K562 (cell line): ENCODE measurements around the gene COL5A1. TPM values are rescaled to one million over a fixed set of nuclear protein-coding genes. Genes with fewer than 3 reads are reported as not detected.

Experiments used
- ATAC-seq: fragments of 200-7000 bp; cut with Tn5 transposase; 3 replicates; pipeline ENCODE4 v1.9.1; 2020; ENCODE audit warnings: moderate library complexity
- BruUV-seq: library from RNA; stranded (reverse); fragments of 400-500 nt; replicated peaks from 2 replicates; lab custom pipeline; 2021; lab: Mats Ljungman, UMichigan
- CTCF ChIA-PET: fragments of 300-600 bp; formaldehyde crosslinking; extraction: SDS; loops from one replicate; lab custom pipeline; 2021; ENCODE audit warnings: low intra/inter-chr PET ratio; lab: Yijun Ruan, JAX
- POLR2A ChIA-PET: fragments of 300-600, 350-650 bp; sonication (Branson Sonifier 250); formaldehyde crosslinking; extraction: SDS; loops from one replicate; lab custom pipeline; 2021; ENCODE audit warnings: antibody characterized with exemption, inconsistent platforms; lab: Yijun Ruan, JAX
- DNase-seq, 4 experiments: peaks; one replicate each; pipeline versions ENCODE4 v3.0.0 to v3.0.0-alpha.2; 2011 to 2018; ENCODE audit warnings: low spot score in 3 of 4, mixed read lengths in 3 of 4; ENCODE audit errors: extremely low read depth in 1 of 4
- FAIRE-seq: peaks from 2 replicates; lab custom pipeline; 2011; peaks lifted over from hg19 to GRCh38; lab: Jason Lieb, UNC
- H2AFZ ChIP-seq: 2 replicates; pipeline ENCODE4 v1.6.0; 2011; ENCODE audit warnings: low read depth, low read length, control low read depth, inconsistent platforms
- H3K27ac ChIP-seq: fragments of 200-600 bp; 3 replicates; pipeline ENCODE4 v1.8.0; 2011; ENCODE audit warnings: low read depth, mild to moderate bottlenecking, control low read depth, inconsistent platforms, low read length, moderate library complexity, mixed read lengths; ENCODE audit errors: extremely low read depth
- H3K27me3 ChIP-seq, 2 experiments: fragments of 300-600 bp in 1 of 2; 2 replicates in 1 of 2; 3 replicates in 1 of 2; pipeline versions ENCODE4 v1.6.0 to v1.8.0; 2011; ENCODE audit warnings: inconsistent platforms in 2 of 2, low read length in 2 of 2, mild to moderate bottlenecking in 1 of 2, mixed read lengths in 1 of 2, moderate library complexity in 1 of 2; ENCODE audit not compliant: control insufficient read depth in 2 of 2, insufficient read depth in 2 of 2
- H3K36me3 ChIP-seq: fragments of 300-600 bp; 3 replicates; pipeline ENCODE4 v1.8.0; 2011; ENCODE audit warnings: mild to moderate bottlenecking, low read length, inconsistent platforms; ENCODE audit not compliant: control insufficient read depth, insufficient read depth
- H3K4me1 ChIP-seq, 2 experiments: fragments of 200-600 bp in 1 of 2; replicated peaks in 1 of 2; 2 replicates in 1 of 2; 3 replicates in 1 of 2; pipeline versions ENCODE4 v1.5.1 to v1.8.0; 2011; ENCODE audit warnings: inconsistent platforms in 2 of 2, low read length in 2 of 2, mild to moderate bottlenecking in 1 of 2, mixed read lengths in 1 of 2, moderate library complexity in 1 of 2; ENCODE audit not compliant: control insufficient read depth in 2 of 2, insufficient read depth in 2 of 2
- H3K4me2 ChIP-seq: 2 replicates; pipeline ENCODE4 v1.6.1; 2011; ENCODE audit warnings: low read length, control low read depth, inconsistent platforms, mixed read lengths; ENCODE audit not compliant: insufficient read depth
- H3K4me3 ChIP-seq: fragments of 200-600 bp; sonication (generic), shearing (Covaris generic); 2 replicates; pipeline ENCODE4 v1.5.1; 2016; ENCODE audit warnings: control low read depth, inconsistent platforms
- H3K79me2 ChIP-seq: fragments of 200-600 bp; 3 replicates; pipeline ENCODE4 v1.8.0; 2011; ENCODE audit warnings: low read length, inconsistent platforms; ENCODE audit not compliant: control insufficient read depth, insufficient read depth
- H3K9ac ChIP-seq, 2 experiments: 2 replicates each; pipeline versions ENCODE4 v1.6.0 to v1.6.1; 2011; ENCODE audit warnings: low read depth in 2 of 2, low read length in 2 of 2, control low read depth in 1 of 2, inconsistent platforms in 1 of 2, mild to moderate bottlenecking in 1 of 2, mixed read lengths in 1 of 2; ENCODE audit not compliant: insufficient read depth in 1 of 2
- H3K9me1 ChIP-seq: one replicate; pipeline ENCODE4 v1.6.0; 2011; ENCODE audit warnings: inconsistent platforms, mild to moderate bottlenecking, low read length, moderate library complexity; ENCODE audit not compliant: control insufficient read depth, insufficient read depth
- H3K9me3 ChIP-seq: replicated peaks from 2 replicates; pipeline ENCODE4 v1.5.1; 2011; ENCODE audit warnings: low read depth, low read length, inconsistent platforms; ENCODE audit not compliant: control insufficient read depth, insufficient read depth
- H4K20me1 ChIP-seq: replicated peaks from 2 replicates; pipeline ENCODE4 v1.6.1; 2011; ENCODE audit warnings: low read length, inconsistent platforms, mixed read lengths; ENCODE audit not compliant: control insufficient read depth, insufficient read depth
- CCAR2 ChIP-seq: fragments of 200-400 bp; formaldehyde crosslinking; IDR thresholded peaks from 2 replicates; pipeline ENCODE4 v1.6.1; 2017; ENCODE audit warnings: mild to moderate bottlenecking, low read depth, low read length
- CHD4 ChIP-seq: fragments of 200-600 bp; sonication (generic); IDR thresholded peaks from 3 replicates; pipeline ENCODE4 v1.6.1; 2012; ENCODE audit warnings: low read depth, mild to moderate bottlenecking, mixed read lengths, low read length, inconsistent platforms; ENCODE audit not compliant: insufficient read depth, insufficient replicate concordance, poor library complexity, severe bottlenecking
- CREM ChIP-seq: IDR thresholded peaks from 2 replicates; pipeline ENCODE4 v1.6.1; 2014; ENCODE audit warnings: antibody characterized with exemption, low read depth
- HNRNPLL ChIP-seq: fragments of 200-400 bp; formaldehyde crosslinking; IDR thresholded peaks from 2 replicates; pipeline ENCODE4 v1.6.1; 2017; ENCODE audit warnings: low read length, low read depth, mild to moderate bottlenecking; ENCODE audit not compliant: poor library complexity, severe bottlenecking
- MECOM ChIP-seq: fragments of 250-450 bp; sonication (Bioruptor Pico); IDR thresholded peaks from 2 replicates; pipeline ENCODE4 v1.8.0; 2022; ENCODE audit warnings: inconsistent platforms
- NR2C2 ChIP-seq, 2 experiments: fragments of 200-800 bp in 1 of 2; sonication (Bioruptor generic) in 1 of 2; sonication (generic) in 1 of 2; formaldehyde crosslinking in 1 of 2; IDR thresholded peaks; 2 replicates each; pipeline versions ENCODE4 v1.6.1 to v1.8.0; 2016 to 2022; ENCODE audit warnings: mild to moderate bottlenecking in 1 of 2, missing compliant biosample characterization in 1 of 2, missing genetic modification characterization in 1 of 2, missing genetic modification reagents in 1 of 2
- TCF3 ChIP-seq: sonication (generic); formaldehyde crosslinking; IDR thresholded peaks from 2 replicates; pipeline ENCODE4 v1.4.0; 2020; ENCODE audit warnings: mild to moderate bottlenecking, missing genetic modification reagents
- TCFL5 ChIP-seq: fragments of 250-450 bp; sonication (Bioruptor Pico); conservative IDR thresholded peaks from 2 replicates; pipeline ENCODE4 v1.6.1; 2021; ENCODE audit warnings: mild to moderate bottlenecking, moderate library complexity, matching md5 sums
- TRIM28 ChIP-seq: fragments of 450-650 bp; IDR thresholded peaks from 2 replicates; pipeline ENCODE4 v1.6.1; 2017
- ZBTB8A ChIP-seq: fragments of 450-650 bp; IDR thresholded peaks from 2 replicates; pipeline ENCODE4 v1.6.1; 2018; ENCODE audit warnings: mild to moderate bottlenecking, moderate library complexity; ENCODE audit not compliant: partially characterized antibody
- ZKSCAN3 ChIP-seq: fragments of 250-450 bp; sonication (Bioruptor Pico); IDR thresholded peaks from 2 replicates; pipeline ENCODE4 v1.4.0; 2020
- WGBS: fragments of 100-300 bp; shearing (Covaris generic); methylation state at CpG from one replicate; pipeline ENCODE4 v1.1.6; 2016; ENCODE audit warnings: low coverage, mixed read lengths; ENCODE audit not compliant: insufficient coverage; ENCODE audit errors: missing lambda C conversion rate; 5-methylcytosine and 5-hydroxymethylcytosine counted together
- in situ Hi-C: fragments of 300-500 bp; cut with MboI; formaldehyde crosslinking; loops from 4 replicates; pipeline ENCODE4 v1.15.0; 2018; ENCODE audit warnings: inconsistent platforms, mixed read lengths
- intact Hi-C: fragments of 100-400 bp; cut with micrococcal nuclease; formaldehyde crosslinking; loops from 2 replicates; pipeline ENCODE4 v1.14.2; 2022
- polyA plus RNA-seq, 8 experiments: library from polyadenylated mRNA; depleted of rRNA in 4 of 8; stranded (reverse) in 5 of 8; unstranded in 3 of 8; fragments of >200 nt; fragmentation: Nextera tagmentation in 2 of 8; fragmentation: Illumina TruSeq in 1 of 8; extraction: Ambion mirVana in 2 of 8; extraction: Trizol in 1 of 8; gene quantifications; 2 replicates each; pipeline versions ENCODE4 v1.2.1 to v1.2.3, GENCODE V29; 2011 to 2014; ENCODE audit warnings: inconsistent platforms in 1 of 8, missing spikeins in 1 of 8
- total RNA-seq, 7 experiments: library from RNA; depleted of rRNA in 6 of 7; stranded (reverse); fragments of >200 nt in 6 of 7; fragmentation: Illumina TruSeq in 2 of 7; extraction: Trizol in 2 of 7; gene quantifications; 2 replicates each; pipeline versions ENCODE4 v1.2.1 to v1.2.3, GENCODE V29; 2011 to 2021; ENCODE audit warnings: low replicate concordance in 1 of 7
- TF ChIP-seq, protein P1 (sequence below): IDR thresholded peaks from 3 replicates; pipeline ENCODE4 v1.6.1; 2011; ENCODE audit warnings: borderline replicate concordance, mild to moderate bottlenecking, moderate library complexity; ENCODE audit not compliant: insufficient read length; ENCODE audit errors: extremely low read depth

The COL5A1 gene
- total and polyA plus RNA-seq, 9 of the 15 experiments (the other 6 are each of a cell fraction or from before 2014, with no cell fraction given) = under 0.01 to 0.13 (median 0.04) TPM; not detected in 6

DNA sequence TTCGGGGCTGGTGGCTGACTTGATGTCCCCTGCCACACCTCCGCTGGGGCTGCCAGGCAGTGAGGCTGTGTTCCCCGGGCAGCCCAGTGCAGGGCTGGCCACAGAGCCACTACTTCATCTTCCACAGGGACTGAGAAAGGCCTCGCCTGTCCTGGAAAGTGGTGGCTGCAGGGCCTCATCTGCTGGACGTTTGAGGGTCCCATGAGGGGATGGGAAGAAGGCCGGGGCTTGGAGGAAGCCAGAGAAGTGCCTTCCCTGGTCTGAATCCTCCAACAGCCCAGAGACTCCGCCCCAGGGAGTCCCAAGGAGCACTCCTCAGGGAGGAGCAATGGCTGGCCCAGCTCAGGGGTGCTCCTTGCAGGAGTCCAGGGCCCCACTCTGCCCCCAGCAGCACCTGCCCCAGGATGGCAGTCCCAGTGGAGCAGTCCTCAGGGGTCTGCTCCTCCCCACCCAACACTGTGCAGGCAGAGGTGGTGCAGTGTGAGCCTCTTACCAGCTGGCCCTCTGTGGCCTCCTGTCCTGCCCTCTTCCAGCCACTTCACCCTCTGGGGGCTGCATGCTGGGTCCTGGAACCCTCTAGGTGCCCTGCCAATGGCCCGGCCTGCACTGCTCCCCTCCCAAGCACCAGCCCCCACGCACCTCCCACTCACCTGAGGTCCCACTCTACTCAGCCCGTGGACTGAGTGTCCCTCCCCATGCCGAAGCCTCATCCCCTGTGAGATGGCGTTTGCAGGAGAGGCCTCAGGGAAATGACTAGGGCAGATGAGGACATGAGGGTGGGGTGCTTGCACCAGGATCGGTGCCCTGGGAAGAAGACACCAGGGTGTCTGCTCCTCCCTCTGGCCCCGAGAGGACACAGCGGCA lies 47.3 kb upstream of the COL5A1 start:
- Histone ChIP-seq H3K27ac (no peak overlapping the region), H3K9me1 (no peaks in the 10 kb centered on the region), H3K27me3 (peaks cover 4 to 36% of the 10 kb centered on the region in 2 experiments; a peak in 3 of 5 replicates), H3K4me3 (no peak overlapping the region), H3K4me1 (peaks cover 0 to 11% of the 10 kb centered on the region in 2 experiments; a peak in 2 of 5 replicates), H4K20me1 (no peaks in the 10 kb centered on the region), H3K36me3 (no peaks in the 10 kb centered on the region), H3K79me2 (no peaks in the 10 kb centered on the region), H3K4me2 (no peak overlapping the region), H3K9me3 (no peaks in the 10 kb centered on the region), H3K9ac (no peak overlapping the region), H2AFZ (no peak overlapping the region)
- ChIA-PET POLR2A (no interaction called here), CTCF (no interaction called here)
- DNase-seq = no peak
- no peak for FAIRE-seq
- intact Hi-C loops = no loop called here
- WGBS = 1% methylated on average over 14 of the region's 15 CpGs
- no peak for ATAC-seq
- TF ChIP-seq CCAR2 (no peak), TCF3 (CRISPR knock-in tag) (no peak), MECOM (no peak)
- in situ Hi-C loops = no loop called here
- BruUV-seq = no TSS peak

DNA sequence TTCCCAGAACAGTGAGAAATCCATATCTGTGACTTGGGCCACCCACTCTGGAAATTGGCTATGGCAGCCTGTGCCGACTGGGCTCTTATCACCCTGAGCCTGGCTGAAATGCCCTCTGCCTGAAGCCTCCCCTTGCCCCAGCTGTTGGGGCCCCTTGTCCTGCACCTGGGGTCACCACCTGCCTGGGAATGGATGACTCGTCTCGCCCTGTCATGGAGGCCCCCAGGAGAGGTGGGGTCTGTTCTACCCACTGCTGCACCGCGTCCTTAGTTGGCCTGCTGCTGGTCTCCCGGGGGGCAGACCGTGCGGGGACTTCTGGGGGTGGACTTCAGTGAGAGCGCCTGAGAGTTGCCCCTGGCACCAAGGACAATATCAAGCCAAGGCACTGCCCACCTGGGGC lies 46.6 kb upstream of the COL5A1 start:
- 1% methylated on average over 7 of the region's 9 CpGs for WGBS
- Histone ChIP-seq H4K20me1 (no peaks in the 10 kb centered on the region), H3K9me3 (no peaks in the 10 kb centered on the region), H3K4me1 (peaks cover 0 to 11% of the 10 kb centered on the region in 2 experiments; a peak in 2 of 5 replicates), H3K27ac (no peak overlapping the region), H2AFZ (no peak overlapping the region), H3K9ac (no peak overlapping the region), H3K4me2 (no peak overlapping the region), H3K36me3 (no peaks in the 10 kb centered on the region), H3K4me3 (no peak overlapping the region), H3K27me3 (peaks cover 4 to 36% of the 10 kb centered on the region in 2 experiments; a peak in 3 of 5 replicates), H3K79me2 (no peaks in the 10 kb centered on the region), H3K9me1 (no peaks in the 10 kb centered on the region)
- FAIRE-seq = no peak
- ATAC-seq = no peak
- no TSS peak for BruUV-seq
- CTCF ChIA-PET = no interaction called here
- intact Hi-C loops = no loop called here
- in situ Hi-C loops = no loop called here
- no peak for DNase-seq
- POLR2A ChIA-PET = no interaction called here
- TF ChIP-seq CHD4 (no peak), NR2C2 (CRISPR knock-in tag; IDR thresholded peaks at IDR 0.05) (no peak), NR2C2 (tag; IDR thresholded peaks at IDR 0.05) (no peak), ZBTB8A (no peak), ZKSCAN3 (no peak), TCFL5 (CRISPR knock-in tag) (no peak), HNRNPLL (no peak), TRIM28 (no peak), CREM (no peak)
- TF ChIP-seq, protein P1, sequence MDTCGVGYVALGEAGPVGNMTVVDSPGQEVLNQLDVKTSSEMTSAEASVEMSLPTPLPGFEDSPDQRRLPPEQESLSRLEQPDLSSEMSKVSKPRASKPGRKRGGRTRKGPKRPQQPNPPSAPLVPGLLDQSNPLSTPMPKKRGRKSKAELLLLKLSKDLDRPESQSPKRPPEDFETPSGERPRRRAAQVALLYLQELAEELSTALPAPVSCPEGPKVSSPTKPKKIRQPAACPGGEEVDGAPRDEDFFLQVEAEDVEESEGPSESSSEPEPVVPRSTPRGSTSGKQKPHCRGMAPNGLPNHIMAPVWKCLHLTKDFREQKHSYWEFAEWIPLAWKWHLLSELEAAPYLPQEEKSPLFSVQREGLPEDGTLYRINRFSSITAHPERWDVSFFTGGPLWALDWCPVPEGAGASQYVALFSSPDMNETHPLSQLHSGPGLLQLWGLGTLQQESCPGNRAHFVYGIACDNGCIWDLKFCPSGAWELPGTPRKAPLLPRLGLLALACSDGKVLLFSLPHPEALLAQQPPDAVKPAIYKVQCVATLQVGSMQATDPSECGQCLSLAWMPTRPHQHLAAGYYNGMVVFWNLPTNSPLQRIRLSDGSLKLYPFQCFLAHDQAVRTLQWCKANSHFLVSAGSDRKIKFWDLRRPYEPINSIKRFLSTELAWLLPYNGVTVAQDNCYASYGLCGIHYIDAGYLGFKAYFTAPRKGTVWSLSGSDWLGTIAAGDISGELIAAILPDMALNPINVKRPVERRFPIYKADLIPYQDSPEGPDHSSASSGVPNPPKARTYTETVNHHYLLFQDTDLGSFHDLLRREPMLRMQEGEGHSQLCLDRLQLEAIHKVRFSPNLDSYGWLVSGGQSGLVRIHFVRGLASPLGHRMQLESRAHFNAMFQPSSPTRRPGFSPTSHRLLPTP = no peak
